Ecto neural progenitor cell (in vitro differentiated cells): ENCODE results near the gene MARF1.
"Not testable (repeated sequence)": the region's sequence is repeated elsewhere in the genome, so short reads cannot be mapped to it uniquely, and the experiment has no call there.

ENCODE experiments used
- DNase-seq: peaks from one replicate; pipeline ENCODE4 v3.0.0-alpha.2; 2018; ENCODE audit warnings: low spot score

Gene MARF1

GRCh38 chr16:15573274-15573895 lies 69.6 kb downstream of the MARF1 start:
- no peak for DNase-seq

DNA sequence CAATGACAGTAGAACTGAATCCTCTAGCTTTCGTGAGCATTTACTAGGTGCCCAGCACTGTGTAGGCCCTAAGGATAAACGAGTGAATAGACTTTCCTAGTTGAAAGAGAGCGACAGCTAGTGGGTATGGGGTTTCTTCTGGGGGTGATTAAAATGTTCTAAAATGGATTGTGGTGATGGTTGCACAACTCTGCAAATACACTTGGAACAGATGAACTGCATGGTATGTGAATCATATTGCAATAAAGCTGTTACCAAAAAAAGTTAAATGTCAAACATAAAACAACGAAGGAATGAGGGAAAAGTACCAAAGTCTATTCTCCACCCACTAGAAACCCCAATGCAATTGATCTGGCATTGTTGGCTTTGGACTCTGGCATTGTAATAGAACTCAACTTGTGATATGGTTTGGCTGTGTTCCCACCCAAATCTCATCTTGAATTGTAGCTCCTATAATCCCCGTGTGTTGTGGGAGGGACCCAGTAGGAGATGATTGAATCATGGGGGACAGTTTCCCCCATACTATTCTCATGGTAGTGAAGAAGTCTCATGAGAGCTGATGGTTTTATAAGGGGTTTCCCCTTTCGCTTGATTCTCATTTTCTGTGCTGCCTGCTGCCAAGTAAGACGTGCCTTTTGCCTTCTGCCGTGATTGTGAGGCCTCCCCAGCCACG lies 70.5 kb downstream of the MARF1 start:
- no peak for DNase-seq

- DNase-seq: no peak
These were observed 71.4 kb downstream of the MARF1 start for GRCh38 chr16:15571557-15571956.

- DNase-seq: not testable (repeated sequence)
These were observed 72.3 kb downstream of the MARF1 start for GRCh38 chr16:15570666-15571065.

DNA sequence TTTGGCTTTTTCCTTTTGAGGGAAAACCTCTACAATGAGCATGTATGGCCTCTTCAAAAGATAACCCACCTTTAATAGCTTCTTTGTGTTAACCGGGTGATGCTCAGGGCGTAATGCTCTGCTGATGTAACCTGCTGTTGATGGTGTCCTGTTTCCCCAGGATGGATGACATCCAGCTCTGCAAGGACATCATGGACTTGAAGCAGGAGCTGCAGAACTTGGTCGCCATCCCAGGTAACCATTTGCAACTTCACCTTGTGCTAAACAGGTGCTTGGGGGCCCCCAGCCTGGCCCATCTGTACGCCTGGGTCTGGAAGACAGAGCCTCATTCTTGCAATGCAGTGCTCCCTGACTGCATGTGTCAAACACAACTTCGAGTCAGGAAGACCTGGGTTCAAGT lies 75.1 kb downstream of the MARF1 start:
- no peak for DNase-seq

DNA sequence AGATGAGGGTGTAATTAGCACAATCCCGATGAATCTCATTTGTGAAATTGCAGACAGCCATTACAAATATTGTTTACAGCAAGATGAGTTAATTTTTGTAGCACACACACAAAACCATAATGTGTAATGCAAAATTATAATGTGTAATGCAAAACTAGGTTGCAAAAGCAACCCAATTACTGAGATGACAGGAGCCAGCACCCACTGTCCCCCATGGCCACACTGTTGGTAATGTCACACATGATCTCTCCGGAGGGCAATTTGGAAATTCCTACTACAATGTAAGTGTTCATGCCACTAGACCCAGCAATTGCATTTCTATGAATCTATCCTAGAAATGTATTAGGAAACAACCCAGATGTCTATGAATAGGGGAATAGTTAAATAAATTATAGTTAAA lies 76.9 kb downstream of the MARF1 start:
- DNase-seq: no peak

DNA sequence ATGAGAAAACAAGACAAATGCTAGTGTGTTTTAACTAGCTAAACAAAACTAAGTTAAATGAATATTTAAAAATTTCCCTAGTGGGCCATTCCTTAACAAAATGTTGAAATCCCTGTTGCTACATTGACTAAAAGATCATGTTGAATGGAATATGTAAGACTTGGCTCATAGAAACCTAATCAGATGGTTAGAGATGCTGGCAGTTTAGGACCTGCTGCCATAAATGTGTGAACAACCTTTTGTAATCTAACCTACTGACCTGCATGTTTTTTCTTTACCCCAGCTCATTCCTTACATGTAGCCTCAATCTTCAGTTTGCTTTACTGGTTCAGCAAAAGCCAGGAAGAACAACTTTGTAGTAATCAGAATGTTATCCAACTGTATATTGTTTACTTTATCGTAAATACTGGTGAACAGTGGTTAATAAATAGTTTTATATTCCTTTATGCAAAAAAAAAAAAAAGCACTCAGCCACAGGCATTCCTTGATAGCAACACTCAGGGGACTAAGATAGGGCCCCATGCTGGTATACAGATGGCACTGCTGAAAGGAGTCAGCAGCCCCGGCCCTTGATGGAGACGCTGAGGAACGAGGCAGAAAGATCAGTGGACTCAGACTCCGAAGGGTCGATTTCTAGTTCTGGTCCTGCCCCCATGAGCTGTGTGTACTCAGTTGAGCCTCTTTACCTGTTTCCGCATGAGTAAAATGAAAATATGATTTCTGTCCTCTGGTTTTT lies 78.2 kb downstream of the MARF1 start:
- no peak for DNase-seq

- no peak for DNase-seq
These were observed 83.8 kb downstream of the MARF1 start for GRCh38 chr16:15559176-15559575.

- DNase-seq: no peak
These were observed 85.7 kb downstream of the MARF1 start for GRCh38 chr16:15557258-15557657.

DNA sequence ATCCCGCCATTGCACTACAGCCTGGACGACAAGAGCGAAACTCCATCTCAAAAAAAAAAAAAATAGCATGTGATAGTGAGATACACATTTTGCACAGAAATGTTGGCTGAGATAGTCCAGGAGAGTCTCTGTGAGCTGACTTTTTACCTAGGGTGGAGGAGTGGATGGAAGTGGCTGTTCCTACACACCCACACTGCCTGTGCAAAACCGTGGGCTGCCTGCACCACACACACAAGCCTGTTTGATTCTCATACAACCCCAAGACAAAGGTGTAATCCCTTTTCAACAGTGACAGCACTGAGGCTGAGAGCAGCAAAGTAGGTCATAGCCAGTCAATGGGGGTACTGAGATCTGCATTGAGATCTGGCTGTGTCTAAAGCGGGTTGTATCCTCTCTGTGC lies 86.8 kb downstream of the MARF1 start:
- DNase-seq: no peak

GRCh38 chr16:15553313-15554088 lies 89.5 kb downstream of the MARF1 start:
- no peak for DNase-seq

DNA sequence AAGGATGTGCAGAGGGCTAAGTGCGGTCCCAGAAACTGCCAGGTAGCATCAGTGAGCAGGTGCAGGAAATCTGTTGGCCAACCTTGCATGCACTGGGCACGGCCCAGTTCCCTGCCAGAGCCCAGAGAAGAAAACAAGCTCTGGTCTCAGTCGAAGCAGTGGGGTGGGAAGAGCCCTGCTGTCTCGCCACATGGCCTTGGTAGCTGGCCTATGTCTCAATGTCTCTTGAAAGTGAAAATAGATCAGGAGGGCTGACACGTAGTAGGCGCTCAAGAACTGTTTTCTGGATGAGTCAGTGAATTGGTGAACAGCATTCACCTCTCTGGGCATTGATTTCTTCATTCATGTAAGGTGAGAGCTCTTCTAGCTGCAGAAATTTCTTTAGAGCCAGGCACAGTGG lies 90.4 kb downstream of the MARF1 start:
- DNase-seq: no peak

- no peak for DNase-seq
These were observed 94.5 kb downstream of the MARF1 start for GRCh38 chr16:15548482-15548891.

DNA sequence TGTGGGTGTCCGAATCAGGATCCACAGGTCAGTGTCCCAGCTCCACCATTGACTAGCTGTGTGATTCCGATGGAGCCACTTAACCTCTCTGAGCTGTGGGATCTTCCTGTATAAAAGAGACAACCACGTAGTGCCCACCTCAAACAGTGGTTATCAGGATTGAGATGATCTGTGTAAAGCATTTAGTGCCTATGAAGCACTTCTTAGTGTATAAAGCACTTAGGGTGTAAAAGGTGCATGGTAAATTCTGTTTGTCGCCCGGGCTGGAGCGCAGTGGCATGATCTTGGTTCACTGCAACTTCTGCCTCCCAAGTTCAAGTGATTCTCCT lies 95.2 kb downstream of the MARF1 start:
- no peak for DNase-seq

GRCh38 chr16:15547072-15547767 lies 95.7 kb downstream of the MARF1 start:
- DNase-seq: not testable (repeated sequence)

DNA sequence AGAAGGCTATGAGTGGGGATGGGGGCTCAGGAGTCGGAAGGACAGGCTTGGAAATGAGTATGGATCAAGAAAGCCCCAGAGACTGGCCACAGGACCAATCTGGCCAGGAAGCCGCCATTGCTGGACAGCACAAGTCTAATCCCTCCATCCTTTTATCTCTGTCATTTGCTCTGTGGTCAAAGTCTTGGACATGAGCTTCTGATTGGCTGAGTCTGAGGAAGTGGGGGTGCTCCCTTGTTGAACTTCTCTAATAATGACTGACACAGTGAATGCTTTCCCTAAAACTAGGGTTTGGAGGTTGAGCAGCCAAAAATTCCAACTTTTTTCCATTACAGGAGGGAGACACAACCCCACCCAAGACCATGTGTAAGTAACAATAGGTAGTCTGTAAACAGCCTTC lies 97.4 kb downstream of the MARF1 start:
- DNase-seq: no peak

DNA sequence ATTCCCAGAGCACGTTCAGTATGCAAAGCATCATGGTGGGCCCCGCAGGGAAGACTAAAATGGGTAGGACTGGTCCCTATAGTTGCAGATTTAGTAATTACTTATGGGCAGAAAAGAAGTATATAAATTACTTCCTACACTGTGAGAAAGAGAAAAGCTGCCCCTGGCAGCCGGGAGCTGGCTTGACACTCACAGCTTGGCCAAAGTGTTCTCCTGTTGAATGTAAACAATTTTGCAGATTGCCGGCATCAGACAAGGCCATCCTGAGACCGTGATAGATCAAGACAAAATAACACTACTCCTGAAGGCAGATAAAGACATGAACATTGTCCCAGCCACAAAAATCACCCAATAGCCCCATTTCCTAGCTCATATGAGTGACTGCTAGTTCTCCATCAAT lies 98.5 kb downstream of the MARF1 start:
- DNase-seq: no peak
